GM18873 (cell line): ENCODE measurements around the gene EPB41.
"Not testable (repeated sequence)": the region's sequence is repeated elsewhere in the genome, so short reads cannot be mapped to it uniquely, and the experiment has no call there.

Experiments
- ATAC-seq: cut with Tn5 transposase; IDR thresholded peaks from one replicate; pipeline ENCODE4 v1.9.1; 2021; ENCODE audit warnings: mild to moderate bottlenecking, moderate library complexity, moderate number of reproducible peaks; ENCODE audit not compliant: unreplicated experiment, low FRiP score

Gene EPB41

GRCh38 chr1:28914228-28915030 lies at the start of gene EPB41:
EPB41 (plus strand) TSS chr1:28914569; CDS start chr1:28987438, 72,869 bp downstream.
- peak; percentile 70 for ATAC-seq

GRCh38 chr1:28864695-28865094 lies 49.7 kb upstream of the EPB41 start:
- no peak for ATAC-seq

GRCh38 chr1:28865997-28866650 lies 48.2 kb upstream of the EPB41 start:
- ATAC-seq = no peak

GRCh38 chr1:28867850-28868249 lies 46.5 kb upstream of the EPB41 start:
- ATAC-seq = no peak

- ATAC-seq = no peak
These were observed 44.4 kb upstream of the EPB41 start for GRCh38 chr1:28869952-28870351.

- no peak for ATAC-seq
These were observed 42.6 kb upstream of the EPB41 start for GRCh38 chr1:28871631-28872401.

- not testable (repeated sequence) for ATAC-seq
These were observed 39.2 kb upstream of the EPB41 start for GRCh38 chr1:28875134-28875533.

GRCh38 chr1:28877132-28877781 lies 37.1 kb upstream of the EPB41 start:
- ATAC-seq = no peak

- ATAC-seq = no peak
These were observed 35.6 kb upstream of the EPB41 start for GRCh38 chr1:28878796-28879195.

- ATAC-seq = no peak
These were observed 32.2 kb upstream of the EPB41 start for GRCh38 chr1:28882009-28882628.

- no peak for ATAC-seq
These were observed 31.1 kb upstream of the EPB41 start for GRCh38 chr1:28883242-28883616.

GRCh38 chr1:28885472-28885877 lies 28.9 kb upstream of the EPB41 start:
- ATAC-seq = no peak

- no peak for ATAC-seq
These were observed 28.2 kb upstream of the EPB41 start for GRCh38 chr1:28885977-28886730.

- ATAC-seq = no peak
These were observed 27.5 kb upstream of the EPB41 start for GRCh38 chr1:28886731-28887418.

GRCh38 chr1:28887419-28887834 lies 26.9 kb upstream of the EPB41 start:
- ATAC-seq = no peak

- ATAC-seq = no peak
These were observed 26.3 kb upstream of the EPB41 start for GRCh38 chr1:28887835-28888682.

- no peak for ATAC-seq
These were observed 25.5 kb upstream of the EPB41 start for GRCh38 chr1:28888915-28889314.

- ATAC-seq = no peak
These were observed 25.0 kb upstream of the EPB41 start for GRCh38 chr1:28889357-28889756.
